HCT116 (cell line): ENCODE results near the gene SYNGR3. TPM values are rescaled to one million over a fixed set of nuclear protein-coding genes. Genes with fewer than 3 reads are reported as not detected.

Experiments used
- ATAC-seq: fragments of 200-7000 bp; cut with Tn5 transposase; 2 replicates; pipeline ENCODE4 v1.9.1; 2020; ENCODE audit warnings: mild to moderate bottlenecking, moderate library complexity
- BruUV-seq: library from RNA; stranded (reverse); fragments of 400-500 nt; replicated peaks from 2 replicates; lab custom pipeline; 2021; lab: Mats Ljungman, UMichigan
- CTCF ChIA-PET: fragments of 300-600 bp; sonication (Branson Sonifier 250); formaldehyde crosslinking; loops from one replicate; lab custom pipeline; 2021; ENCODE audit warnings: antibody characterized with exemption; lab: Charles Lee
- POLR2A ChIA-PET: fragments of 300-600, 350-600 bp; sonication (Branson Sonifier 250); formaldehyde crosslinking; loops from one replicate; lab custom pipeline; 2021; ENCODE audit warnings: antibody characterized with exemption; lab: Charles Lee
- RAD21 ChIA-PET, 2 experiments: fragments of 300-600 bp; sonication (Branson Sonifier 250); formaldehyde crosslinking; loops; one replicate each; lab custom pipeline; 2023; ENCODE audit warnings: low total read pairs in 2 of 2; ENCODE audit not compliant: uncharacterized antibody in 2 of 2, unreplicated experiment in 2 of 2, low non-redundant PET in 1 of 2; lab: Charles Lee
- DNase-seq: peaks from one replicate; pipeline ENCODE4 v3.0.0-alpha.2; 2010; ENCODE audit warnings: low read depth, low spot score
- H2AFZ ChIP-seq: fragments of 200-600 bp; shearing (Covaris generic), sonication (generic); 2 replicates; pipeline ENCODE4 v1.6.1; 2017; ENCODE audit warnings: low read depth, mixed run types, mixed read lengths, antibody characterized with exemption, low read length; ENCODE audit not compliant: poor library complexity, severe bottlenecking
- H3K27ac ChIP-seq: 2 replicates; pipeline ENCODE4 v1.5.1; 2012; ENCODE audit warnings: low read depth, low read length
- H3K27me3 ChIP-seq: fragments of 200-600 bp; sonication (generic); 2 replicates; pipeline ENCODE4 v1.6.1; 2016; ENCODE audit warnings: mixed run types, low read length, mixed read lengths; ENCODE audit not compliant: insufficient read depth
- H3K36me3 ChIP-seq, 2 experiments: fragments of 200-500 bp in 1 of 2; fragments of 200-600 bp in 1 of 2; sonication (Bioruptor generic) in 1 of 2; sonication (generic) in 1 of 2; 2 replicates each; pipeline versions ENCODE4 v1.5.1 to v1.6.1; 2014 to 2016; ENCODE audit warnings: low read length in 2 of 2, inconsistent platforms in 1 of 2, mixed read lengths in 1 of 2, mixed run types in 1 of 2; ENCODE audit not compliant: insufficient read depth in 2 of 2, control insufficient read depth in 1 of 2
- H3K4me1 ChIP-seq, 2 experiments: fragments of 200-600 bp in 1 of 2; sonication (generic) in 1 of 2; 2 replicates each; pipeline versions ENCODE4 v1.5.1 to v1.6.1; 2012 to 2017; ENCODE audit warnings: low read length in 2 of 2, inconsistent platforms in 1 of 2, mild to moderate bottlenecking in 1 of 2, mixed read lengths in 1 of 2, mixed run types in 1 of 2, moderate library complexity in 1 of 2; ENCODE audit not compliant: insufficient read depth in 2 of 2, control insufficient read depth in 1 of 2
- H3K4me2 ChIP-seq: fragments of 200-600 bp; sonication (generic); 2 replicates; pipeline ENCODE4 v1.6.1; 2017; ENCODE audit warnings: mixed run types, low read length, mixed read lengths
- H3K4me3 ChIP-seq, 2 experiments: fragments of 200-600 bp in 1 of 2; sonication (generic) in 1 of 2; replicated peaks in 1 of 2; 2 replicates each; pipeline ENCODE4 v1.5.1; 2011 to 2016; ENCODE audit warnings: low read length in 2 of 2, control low read depth in 1 of 2, low read depth in 1 of 2, mild to moderate bottlenecking in 1 of 2, mixed read lengths in 1 of 2, mixed run types in 1 of 2
- H3K79me2 ChIP-seq: fragments of 200-600 bp; sonication (generic); 2 replicates; pipeline ENCODE4 v1.6.1; 2017; ENCODE audit warnings: mild to moderate bottlenecking, mixed run types, low read length, moderate library complexity, mixed read lengths; ENCODE audit not compliant: insufficient read depth
- H3K9ac ChIP-seq: fragments of 200-600 bp; sonication (generic); 2 replicates; pipeline ENCODE4 v1.6.1; 2016; ENCODE audit warnings: low read length, mixed read lengths
- H3K9me2 ChIP-seq: fragments of 200-600 bp; sonication (generic), shearing (Covaris generic); 2 replicates; pipeline ENCODE4 v1.6.1; 2017; ENCODE audit warnings: mixed run types, mild to moderate bottlenecking, moderate library complexity; ENCODE audit not compliant: insufficient read depth
- H3K9me3 ChIP-seq, 2 experiments: fragments of 200-500 bp in 1 of 2; fragments of 200-600 bp in 1 of 2; sonication (Bioruptor generic) in 1 of 2; sonication (generic) in 1 of 2; 2 replicates each; pipeline ENCODE4 v1.6.1; 2014 to 2017; ENCODE audit warnings: low read length in 2 of 2, mixed read lengths in 2 of 2, inconsistent platforms in 1 of 2, low read depth in 1 of 2, mild to moderate bottlenecking in 1 of 2, mixed run types in 1 of 2, moderate library complexity in 1 of 2; ENCODE audit not compliant: control insufficient read depth in 1 of 2, insufficient read depth in 1 of 2
- H4K20me1 ChIP-seq: fragments of 200-600 bp; sonication (generic), shearing (Covaris generic); 2 replicates; pipeline ENCODE4 v1.6.1; 2017; ENCODE audit warnings: mixed run types, mild to moderate bottlenecking, moderate library complexity; ENCODE audit not compliant: insufficient read depth
- ATF3 ChIP-seq: IDR thresholded peaks from 2 replicates; pipeline ENCODE4 v1.6.1; 2012
- CBX3 ChIP-seq: IDR thresholded peaks from 2 replicates; pipeline ENCODE4 v1.6.1; 2012; ENCODE audit warnings: low read depth
- CEBPB ChIP-seq: IDR thresholded peaks from 2 replicates; pipeline ENCODE4 v1.6.1; 2012; ENCODE audit warnings: low read depth
- CTCF ChIP-seq, 3 experiments: fragments of 200-600 bp in 1 of 3; sonication (generic) in 1 of 3; IDR thresholded peaks in 2 of 3; conservative IDR thresholded peaks in 1 of 3; 2 replicates each; pipeline ENCODE4 v1.5.1; 2012 to 2017; ENCODE audit warnings: low read depth in 2 of 3, low read length in 2 of 3, antibody characterized with exemption in 1 of 3, borderline replicate concordance in 1 of 3, control low read depth in 1 of 3, mild to moderate bottlenecking in 1 of 3, mixed read lengths in 1 of 3, mixed run types in 1 of 3, moderate library complexity in 1 of 3; ENCODE audit not compliant: insufficient read depth in 1 of 3
- ELF1 ChIP-seq: IDR thresholded peaks from 2 replicates; pipeline ENCODE4 v1.6.1; 2012; ENCODE audit warnings: low read depth, borderline replicate concordance
- EZH2 ChIP-seq: fragments of 200-600 bp; sonication (generic); IDR thresholded peaks from 2 replicates; pipeline ENCODE4 v1.6.1; 2017; ENCODE audit warnings: antibody characterized with exemption, mixed run types
- EZH2phosphoT487 ChIP-seq: fragments of 200-600 bp; IDR thresholded peaks from 2 replicates; pipeline ENCODE4 v1.6.1; 2018; ENCODE audit warnings: antibody characterized with exemption, borderline replicate concordance
- FOSL1 ChIP-seq: IDR thresholded peaks from 2 replicates; pipeline ENCODE4 v1.6.1; 2012; ENCODE audit warnings: low read depth
- MAX ChIP-seq: IDR thresholded peaks from 2 replicates; pipeline ENCODE4 v1.6.1; 2012
- POLR2A ChIP-seq: IDR thresholded peaks from 2 replicates; pipeline ENCODE4 v1.7.0; 2011; ENCODE audit warnings: borderline replicate concordance; ENCODE audit not compliant: insufficient read depth, insufficient read length; ENCODE audit errors: extremely low read depth
- POLR2AphosphoS5 ChIP-seq: IDR thresholded peaks from 2 replicates; pipeline ENCODE4 v1.6.1; 2011; ENCODE audit warnings: mild to moderate bottlenecking, low read depth, low read length, moderate library complexity
- RAD21 ChIP-seq: IDR thresholded peaks from 2 replicates; pipeline ENCODE4 v1.6.1; 2012; ENCODE audit warnings: low read depth, mild to moderate bottlenecking
- REST ChIP-seq: IDR thresholded peaks from 2 replicates; pipeline ENCODE4 v1.6.1; 2012; ENCODE audit warnings: low read depth
- SP1 ChIP-seq: IDR thresholded peaks from 2 replicates; pipeline ENCODE4 v1.6.1; 2012; ENCODE audit warnings: low read depth
- SRF ChIP-seq: IDR thresholded peaks from 2 replicates; pipeline ENCODE4 v1.6.1; 2012; ENCODE audit warnings: low read depth
- TCF7L2 ChIP-seq: IDR thresholded peaks from 2 replicates; pipeline ENCODE4 v1.7.0; 2011; ENCODE audit warnings: borderline replicate concordance, inconsistent platforms; ENCODE audit not compliant: insufficient read depth, insufficient read length; ENCODE audit errors: extremely low read depth
- YY1 ChIP-seq: IDR thresholded peaks from 2 replicates; pipeline ENCODE4 v1.6.1; 2011; ENCODE audit warnings: low read length, low read depth, moderate library complexity, mild to moderate bottlenecking; ENCODE audit not compliant: insufficient replicate concordance; ENCODE audit errors: extremely low read depth
- ZBTB33 ChIP-seq: IDR thresholded peaks from 2 replicates; pipeline ENCODE4 v1.6.1; 2011; ENCODE audit warnings: mild to moderate bottlenecking, low read length, moderate library complexity; ENCODE audit not compliant: insufficient replicate concordance; ENCODE audit errors: extremely low read depth
- ZFX ChIP-seq: fragments of 450-650 bp; IDR thresholded peaks from 2 replicates; pipeline ENCODE4 v1.6.1; 2017
- intact Hi-C: fragments of 100-400 bp; cut with micrococcal nuclease; formaldehyde crosslinking; loops from 2 replicates; pipeline ENCODE4 v1.10.0; 2022
- total RNA-seq: library from RNA; stranded (reverse); gene quantifications from one replicate; pipeline ENCODE4 v1.2.1, GENCODE V29; 2021; ENCODE audit not compliant: unreplicated experiment

The SYNGR3 gene
- total RNA-seq, 1 experiment from 2014 or later, result 11.5 TPM

GRCh38 chr16:1968146-1968953, 21.4 kb upstream of the SYNGR3 start:
- DNase-seq (no peak), ATAC-seq (no peak)
- Histone ChIP-seq H3K9me3 (no peaks in the 10 kb centered on the region), H3K4me1 (peaks cover 7 to 20% of the 10 kb centered on the region in 2 experiments), H3K4me2 (no peak overlapping the region), H3K36me3 (peaks cover 4 to 9% of the 10 kb centered on the region in 2 experiments; a peak in 3 of 4 replicates), H3K4me3 (no peak overlapping the region), H3K27me3 (no peaks in the 10 kb centered on the region), H4K20me1 (peaks cover 6% of the 10 kb centered on the region; the same call in 1 of the 2 replicates), H3K9me2 (no peaks in the 10 kb centered on the region), H2AFZ (no peak overlapping the region), H3K27ac (0 out of 2 replicates have a peak overlapping the region, but pooled peaks have one; percentile 13), H3K79me2 (peaks cover 55% of the 10 kb centered on the region), H3K9ac (no peak overlapping the region)
- intact Hi-C loops, result no loop called here
- BruUV-seq, result no TSS peak
- POLR2A ChIA-PET, result interaction anchor here (4.0 to 5.9 kb wide), 2 partner anchors 7 to 12 kb away, joined by 21 to 104 read pairs; partner anchors contain the start of genes GFER and NOXO1
- RAD21 ChIA-PET, result no interaction called here
- CTCF ChIA-PET, result no interaction called here
- TF ChIP-seq SRF (no peak), RAD21 (no peak), EZH2phosphoT487 (no peak), POLR2AphosphoS5 (no peak), YY1 (no peak), CTCF (IDR thresholded peaks at IDR 0.05 in 2 of 3, conservative IDR thresholded peaks at IDR 0.05 in 1 of 3; ENCODE audit: borderline replicate concordance in 1 of 3, insufficient read depth in 1 of 3, low read depth in 2 of 3, low read length in 2 of 3) (no peak), SP1 (no peak), FOSL1 (no peak), CEBPB (no peak), REST (no peak), ELF1 (no peak), TCF7L2 (no peak), ZFX (no peak), ZBTB33 (no peak), MAX (no peak), POLR2A (no peak), CBX3 (no peak), EZH2 (no peak), ATF3 (no peak)
